Measurements from ENCODE around the gene SRD5A2. TPM values are rescaled to one million over a fixed set of nuclear protein-coding genes. Genes with fewer than 3 reads are reported as not detected.

SRD5A2 gene, protein sequence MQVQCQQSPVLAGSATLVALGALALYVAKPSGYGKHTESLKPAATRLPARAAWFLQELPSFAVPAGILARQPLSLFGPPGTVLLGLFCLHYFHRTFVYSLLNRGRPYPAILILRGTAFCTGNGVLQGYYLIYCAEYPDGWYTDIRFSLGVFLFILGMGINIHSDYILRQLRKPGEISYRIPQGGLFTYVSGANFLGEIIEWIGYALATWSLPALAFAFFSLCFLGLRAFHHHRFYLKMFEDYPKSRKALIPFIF
- total RNA-seq = not detected
- long read RNA-seq = 0 reads

DNA sequence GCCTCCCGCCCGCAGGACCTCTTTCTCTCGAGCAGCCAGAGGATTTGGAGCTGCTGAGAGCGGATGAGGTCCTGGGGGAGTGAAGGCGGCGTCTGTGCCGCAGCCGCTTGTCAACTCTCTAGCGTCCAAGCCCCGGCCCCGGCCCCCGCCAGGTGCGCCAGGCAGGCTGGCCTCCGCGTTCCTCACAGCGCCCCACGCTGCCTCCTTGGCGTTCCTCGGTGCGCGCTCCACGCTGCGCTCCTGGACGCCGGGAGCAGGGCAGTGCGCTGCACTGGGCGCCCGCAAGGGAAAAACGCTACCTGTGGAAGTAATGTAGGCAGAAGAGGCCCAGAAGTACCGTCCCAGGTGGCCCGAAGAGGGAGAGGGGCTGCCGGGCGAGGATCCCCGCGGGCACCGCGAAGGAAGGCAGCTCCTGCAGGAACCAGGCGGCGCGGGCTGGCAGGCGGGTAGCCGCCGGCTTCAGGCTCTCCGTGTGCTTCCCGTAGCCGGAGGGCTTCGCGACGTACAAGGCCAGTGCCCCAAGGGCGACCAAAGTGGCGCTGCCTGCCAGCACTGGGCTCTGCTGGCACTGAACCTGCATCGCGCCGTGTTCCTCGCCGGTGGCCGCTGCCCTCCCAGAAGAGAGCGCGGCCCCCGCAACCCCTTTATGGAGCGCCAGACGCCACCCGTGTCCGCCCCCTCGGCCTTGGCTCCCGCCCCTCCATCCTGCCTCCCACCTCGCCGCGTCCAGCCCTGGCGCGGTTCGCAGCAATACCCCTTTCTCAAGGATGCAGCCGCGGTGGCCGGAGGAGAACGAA lies at the start of gene SRD5A2:
Gene SRD5A2 (minus strand): TSS at position 618 of the 797 bp plus-strand sequence. CDS start 38 bp downstream, at position 580.
- intact Hi-C loops (cut with DNase I) = no loop called here
- ATAC-seq = no peak
- DNase-seq = no peak

DNA sequence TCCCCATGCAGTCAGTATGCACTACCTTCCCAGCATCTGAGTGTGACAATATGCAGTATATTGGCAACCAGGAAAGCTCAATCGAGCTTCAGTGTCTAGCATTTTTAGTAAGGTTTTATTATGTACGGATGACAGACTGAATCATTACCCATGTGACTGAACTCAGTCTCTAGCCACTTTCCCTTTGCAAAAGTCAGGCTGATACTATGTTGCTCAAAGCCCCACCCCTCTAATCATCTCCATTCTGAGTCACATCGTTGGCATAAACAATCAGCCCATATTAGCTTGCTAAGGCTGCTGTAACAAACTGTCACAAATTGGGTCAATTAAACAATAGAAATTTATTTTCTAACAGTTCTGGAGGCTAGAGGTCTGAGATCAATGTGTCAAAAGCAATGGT lies 25.8 kb upstream of the SRD5A2 start:
- intact Hi-C loops (cut with DNase I) = no loop called here
- DNase-seq (no peak), ATAC-seq (no peak)

DNA sequence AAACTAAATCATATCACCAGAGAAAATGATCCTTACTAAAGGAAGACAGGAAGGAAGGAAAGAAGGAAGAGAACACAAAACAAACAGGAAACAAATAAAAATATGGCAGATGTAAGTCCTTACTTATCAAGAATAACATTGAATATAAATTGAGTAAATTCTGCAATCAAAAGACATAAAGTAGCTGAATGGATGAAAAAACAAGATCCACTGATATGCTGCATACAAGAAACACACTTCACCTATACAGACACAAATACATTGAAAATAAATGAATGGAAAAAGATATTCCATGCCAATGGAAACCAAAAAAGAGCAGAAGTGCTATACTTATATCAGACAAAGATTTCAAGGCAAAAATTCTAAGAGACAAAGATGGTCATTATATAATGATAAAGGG lies 18.0 kb upstream of the SRD5A2 start:
- intact Hi-C loops (cut with DNase I) = no loop called here
- ATAC-seq = no peak
- DNase-seq = no peak

DNA sequence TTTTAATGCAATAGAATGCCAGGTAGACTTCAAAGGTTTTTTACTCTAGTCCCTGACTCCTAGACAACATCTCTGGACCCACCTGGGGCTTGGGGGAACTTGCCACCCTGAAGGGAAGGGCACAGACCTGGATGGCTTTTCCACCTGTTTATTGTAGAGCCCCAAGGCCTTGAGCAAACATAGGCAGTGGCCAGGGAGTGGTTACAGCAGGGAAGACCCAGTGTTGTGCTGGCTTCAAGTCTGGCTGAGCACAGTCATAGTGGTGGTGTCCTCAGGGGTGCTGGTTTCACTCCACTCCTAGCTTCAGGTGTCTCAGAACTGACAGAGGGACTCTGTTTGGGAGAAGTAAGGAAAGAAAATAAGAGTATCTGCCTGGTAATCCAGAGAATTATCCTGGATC lies 5.5 kb upstream of the SRD5A2 start:
- intact Hi-C loops (cut with DNase I) = no loop called here
- DNase-seq (no peak), ATAC-seq (no peak)

DNA sequence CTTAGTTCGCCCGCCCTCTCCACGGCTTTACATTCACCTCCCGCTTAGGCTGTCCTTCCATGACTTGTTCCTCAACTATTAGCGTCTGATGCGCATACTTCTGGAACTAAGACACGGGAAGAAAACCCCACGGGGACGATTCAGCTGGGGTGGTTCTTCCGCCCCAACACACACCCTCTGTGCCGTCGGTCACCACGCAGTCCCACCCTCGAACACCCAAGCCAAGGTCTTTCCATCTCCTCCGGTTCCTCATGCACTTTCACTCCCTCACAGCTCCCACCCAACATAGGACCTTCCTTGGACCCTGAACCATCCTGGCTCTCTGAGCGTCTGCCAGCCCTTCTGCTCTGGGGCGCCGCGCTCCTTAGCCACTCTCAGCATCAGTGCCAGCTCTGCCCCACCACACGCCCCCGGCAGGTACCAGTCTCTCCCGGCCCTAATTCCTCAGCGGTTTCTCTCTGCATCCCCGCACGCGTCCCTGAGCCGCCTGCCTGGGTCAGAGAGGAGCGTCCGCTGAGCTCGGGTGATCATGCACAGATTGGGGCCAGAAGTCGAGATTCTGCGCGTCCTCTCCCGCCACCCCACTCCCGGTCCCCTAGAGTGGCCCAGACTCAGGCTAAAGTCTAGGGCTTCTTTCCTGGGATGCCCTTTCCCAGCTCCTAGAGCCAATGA lies 522 bp upstream of the SRD5A2 start:
- no peak for DNase-seq
- intact Hi-C loops (cut with DNase I) = no loop called here

DNA sequence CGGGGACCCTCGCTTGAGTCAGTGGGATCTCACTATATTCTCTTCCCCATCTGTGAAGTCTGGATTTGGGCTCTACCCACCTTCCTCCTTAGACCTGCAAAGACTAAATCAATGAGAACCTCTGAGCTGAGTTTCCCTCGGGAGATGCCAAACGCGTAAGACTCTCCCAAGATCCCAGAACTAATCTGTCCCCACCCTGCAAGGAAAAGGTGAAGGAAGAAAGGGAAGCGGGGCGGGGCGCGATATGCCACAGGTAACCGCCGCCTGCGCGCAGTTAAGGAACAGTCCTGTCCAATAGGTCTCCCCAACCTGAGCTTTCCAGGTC lies 780 bp downstream of the SRD5A2 start:
- intact Hi-C loops (cut with DNase I) = no loop called here
- no peak for DNase-seq
- no peak for ATAC-seq

More for the DNA sequence above, 522 bp upstream of the SRD5A2 start:
- no peak for ATAC-seq

DNA sequence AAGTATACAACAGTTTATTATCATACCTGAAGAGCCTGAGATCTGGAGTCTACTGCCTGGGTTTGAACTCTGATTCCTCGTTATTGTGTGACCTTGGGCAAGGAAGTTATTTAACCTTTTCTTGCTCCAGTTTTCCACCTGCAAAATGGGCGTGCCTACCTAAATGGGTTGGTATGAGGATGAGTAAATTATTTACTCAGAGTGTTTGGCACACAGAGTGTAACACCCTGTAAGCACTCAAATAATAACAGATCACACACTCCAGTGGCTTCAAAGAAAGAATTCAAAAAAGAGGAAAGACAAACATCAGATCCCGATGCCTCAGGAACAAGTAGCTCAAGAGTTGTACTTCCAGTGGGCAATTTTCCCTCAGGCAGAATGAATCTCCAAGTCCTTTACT lies 2.4 kb downstream of the SRD5A2 start:
- intact Hi-C loops (cut with DNase I) = no loop called here
- ATAC-seq (no peak), DNase-seq (no peak)

DNA sequence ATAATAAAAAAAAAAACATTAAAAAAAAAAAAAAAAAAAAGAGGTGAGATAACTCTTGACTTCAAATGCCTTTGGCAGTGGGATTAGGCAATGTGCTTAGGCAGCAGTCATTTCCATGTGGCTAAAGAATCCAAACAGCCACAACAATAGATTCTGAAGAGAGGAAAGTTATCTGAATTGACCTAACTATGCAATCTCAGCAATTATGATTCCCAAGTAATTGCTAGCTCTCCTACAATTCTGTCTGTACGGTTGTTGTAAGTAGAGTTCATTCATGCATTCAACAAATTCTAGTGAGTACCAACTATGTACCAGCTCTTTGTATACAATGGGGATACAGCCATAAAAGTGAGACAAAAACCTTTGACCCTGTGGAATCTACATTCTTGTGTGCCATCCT lies 3.6 kb downstream of the SRD5A2 start:
- intact Hi-C loops (cut with DNase I) = no loop called here
- DNase-seq (no peak), ATAC-seq (no peak)

DNA sequence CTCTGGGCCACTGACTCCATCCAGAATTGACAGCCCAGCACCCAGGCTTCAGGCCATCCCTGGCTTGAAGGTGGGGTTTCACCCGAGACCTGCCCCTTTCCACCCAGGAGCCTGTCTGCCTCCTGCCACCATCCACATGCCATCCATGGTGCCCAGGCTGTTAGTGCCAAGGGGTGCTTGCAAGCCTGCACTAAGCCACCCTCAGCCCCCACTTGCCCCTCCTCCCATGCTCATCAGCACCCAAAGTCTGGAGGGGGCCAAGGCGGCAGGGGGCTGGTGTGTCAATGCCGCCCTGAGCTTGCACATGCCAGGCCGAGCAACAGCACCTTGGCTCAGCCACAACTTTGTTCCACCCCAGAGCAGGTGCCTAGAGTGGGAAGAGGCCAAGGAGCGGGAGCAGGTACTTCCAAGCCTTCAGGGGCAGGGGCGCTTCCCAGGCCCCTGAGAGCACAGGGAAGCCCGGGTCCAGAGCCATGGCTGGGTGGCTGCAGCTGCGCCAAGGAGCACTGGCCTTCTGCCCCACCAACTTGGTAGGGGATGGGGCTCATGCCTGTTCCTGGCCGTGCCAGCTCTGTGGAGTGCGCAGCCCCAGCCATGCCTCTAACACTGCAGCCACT lies 12.0 kb downstream of the SRD5A2 start:
- intact Hi-C loops (cut with DNase I) = no loop called here
- no peak for ATAC-seq
- no peak for DNase-seq

DNA sequence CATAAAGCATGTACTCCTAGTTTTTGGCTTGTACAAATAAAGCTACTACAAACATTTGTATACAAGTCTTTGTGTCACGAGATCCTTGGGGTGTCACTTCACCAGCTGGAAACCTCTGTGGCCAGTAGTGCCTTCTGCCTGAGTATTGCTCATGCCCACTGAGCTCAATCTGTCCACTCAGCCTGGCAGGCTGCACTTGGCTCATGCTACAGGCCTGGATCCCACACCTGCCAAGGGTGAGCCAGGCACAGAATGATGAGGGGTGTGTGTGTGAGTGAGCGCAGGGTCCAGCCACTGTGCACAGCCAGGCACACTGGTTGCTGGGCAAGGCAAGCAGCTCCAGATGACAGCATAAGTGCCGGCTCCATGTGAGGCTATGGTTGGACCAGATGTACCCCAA lies 13.1 kb downstream of the SRD5A2 start:
- intact Hi-C loops (cut with DNase I) = no loop called here
- DNase-seq = no peak
- no peak for ATAC-seq

DNA sequence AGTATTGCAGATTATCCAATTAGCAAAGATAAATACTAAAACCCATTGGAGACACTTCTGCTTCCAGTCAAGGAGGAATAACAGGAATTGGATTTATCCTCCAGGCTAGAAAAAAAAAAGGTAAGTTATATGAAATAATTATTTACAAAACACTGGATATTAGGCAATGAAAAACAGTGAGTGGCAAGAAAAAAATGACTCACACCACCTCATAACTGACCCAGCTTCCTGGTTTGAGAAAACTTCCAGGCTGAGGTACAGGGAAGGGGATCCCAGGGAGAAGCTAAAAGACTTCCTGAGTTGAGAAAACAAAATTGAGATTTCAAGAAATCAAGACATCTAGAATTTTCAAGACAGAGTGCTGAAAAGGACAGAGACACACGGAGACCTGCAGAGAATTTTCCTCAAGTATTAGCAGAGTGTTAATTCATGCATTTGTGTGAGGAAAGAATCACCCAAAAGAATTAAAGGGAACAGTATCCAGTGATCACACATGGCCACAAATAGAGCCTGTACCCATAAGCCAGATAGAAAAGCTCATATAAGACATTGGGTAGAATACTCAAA lies 17.4 kb downstream of the SRD5A2 start:
- no peak for ATAC-seq

DNA sequence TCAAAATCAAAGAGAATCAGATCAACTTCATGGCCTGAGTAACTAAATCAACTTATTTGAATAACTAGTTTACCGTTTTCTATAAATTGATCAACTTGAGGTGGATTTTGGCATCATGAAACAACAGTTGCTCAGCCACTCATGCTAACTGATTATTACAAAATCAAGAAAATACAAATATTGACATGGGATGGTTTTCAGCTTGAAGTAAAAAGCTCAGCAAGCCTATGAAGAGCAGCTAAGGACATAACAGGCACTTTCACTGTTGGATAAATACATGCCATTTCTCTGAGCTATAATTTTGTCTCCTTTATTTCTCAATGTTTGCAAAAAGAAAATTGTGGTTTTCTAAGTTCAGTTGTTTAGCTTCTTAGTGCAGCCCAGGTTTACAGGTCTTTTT lies 18.9 kb downstream of the SRD5A2 start:
- intact Hi-C loops (cut with DNase I) = no loop called here
- DNase-seq (no peak), ATAC-seq (no peak)

More for the DNA sequence above, 17.4 kb downstream of the SRD5A2 start:
- intact Hi-C loops (cut with DNase I) = no loop called here
- DNase-seq = no peak

DNA sequence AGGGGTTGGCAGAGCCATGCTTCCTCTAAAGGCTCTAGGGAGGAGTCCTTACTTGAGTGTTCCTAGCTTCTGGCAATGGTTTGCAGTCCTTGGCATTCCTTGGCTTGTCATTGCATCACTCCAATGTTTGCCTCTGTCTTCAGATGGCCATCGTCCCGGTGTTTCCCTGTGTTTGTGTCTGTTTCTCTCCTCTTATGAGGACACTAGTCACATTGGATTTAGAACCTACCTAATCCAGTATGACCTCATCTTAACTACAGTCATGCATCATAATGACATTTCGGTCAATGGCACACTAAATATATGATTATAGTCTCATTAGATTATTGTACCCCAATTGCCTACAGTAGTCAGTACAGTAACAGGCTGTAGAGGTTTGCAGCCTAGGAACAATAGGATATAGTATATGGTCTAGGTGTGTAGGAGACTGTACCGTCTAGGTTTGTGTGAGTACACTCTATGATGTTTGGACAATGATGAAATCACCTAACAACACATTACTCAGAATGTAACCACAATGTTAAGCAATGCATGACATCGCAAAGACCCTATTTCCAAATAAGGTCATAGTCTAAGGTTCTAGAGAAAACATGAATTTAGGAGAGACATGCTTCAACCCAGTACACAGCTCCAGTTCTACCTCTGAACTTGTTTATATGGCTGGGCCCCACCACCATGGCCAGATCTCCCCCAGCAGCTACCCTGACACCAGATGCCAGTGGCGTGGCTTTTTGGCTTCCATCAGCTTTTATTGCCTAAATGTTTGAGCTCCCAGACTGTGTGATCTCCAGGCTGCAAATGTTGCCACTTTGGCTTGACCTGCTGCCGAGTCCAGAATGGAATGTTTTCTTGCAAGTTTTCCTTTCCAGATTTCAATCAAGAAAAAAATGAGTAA lies 22.1 kb downstream of the SRD5A2 start:
- intact Hi-C loops (cut with DNase I) = no loop called here
- ATAC-seq = peak in 1 of 2 donors; percentile 86

DNA sequence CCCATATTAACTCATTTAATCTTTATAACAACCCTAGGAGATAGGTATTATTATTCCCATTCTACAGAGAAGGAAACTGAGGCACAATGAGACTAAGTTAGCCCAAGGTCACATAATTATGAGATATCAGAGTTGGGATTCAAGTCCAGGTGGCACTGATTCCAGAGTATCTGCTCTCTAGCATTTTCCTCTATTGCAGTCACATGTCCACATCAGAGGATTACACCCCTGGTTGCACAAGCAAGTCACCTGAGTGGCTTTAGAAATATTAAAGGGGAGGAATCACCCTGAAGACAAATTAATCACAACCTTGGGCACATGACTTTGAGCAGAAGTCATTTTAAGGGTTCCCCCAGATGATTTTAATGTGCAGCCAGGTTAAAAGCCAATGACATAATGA lies 23.8 kb downstream of the SRD5A2 start:
- DNase-seq = no peak
- no peak for ATAC-seq
- intact Hi-C loops (cut with DNase I) = no loop called here

More for the DNA sequence above, 22.1 kb downstream of the SRD5A2 start:
- no peak for DNase-seq

DNA sequence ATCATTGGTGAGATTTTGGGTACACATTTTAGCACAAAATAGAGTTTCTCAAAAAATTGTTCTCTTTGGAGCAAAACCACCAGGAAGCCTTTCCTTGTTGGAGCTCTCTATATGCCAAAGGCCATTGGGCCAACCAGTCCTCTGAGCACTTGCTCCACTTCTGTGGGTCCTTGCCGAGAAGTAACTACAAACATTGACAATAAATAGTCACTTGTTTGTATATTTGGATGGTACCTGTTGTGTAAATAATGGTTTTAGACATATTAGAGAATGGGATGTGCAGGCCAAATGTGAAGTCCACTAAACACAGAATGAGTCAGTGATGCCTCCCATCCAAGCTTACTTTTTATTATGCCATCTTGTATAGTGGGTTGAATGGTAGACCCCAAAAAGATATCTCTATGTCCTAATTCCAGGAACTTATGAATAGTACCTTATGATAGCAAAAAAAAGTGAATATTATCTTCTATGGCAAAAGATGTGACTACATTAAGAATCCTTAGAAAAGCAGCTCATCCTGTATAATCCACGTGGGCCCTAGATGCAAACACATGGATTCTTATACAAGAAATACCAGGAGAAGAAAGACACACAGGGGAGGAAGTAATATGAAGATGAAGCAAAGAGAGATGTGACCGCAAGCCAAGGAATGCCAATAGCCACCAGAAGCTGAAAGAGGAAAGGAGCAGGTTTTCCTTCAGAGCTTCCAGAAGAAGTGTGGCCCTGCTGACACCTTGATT lies 24.6 kb downstream of the SRD5A2 start:
- intact Hi-C loops (cut with DNase I) = no loop called here
- ATAC-seq = no peak

DNA sequence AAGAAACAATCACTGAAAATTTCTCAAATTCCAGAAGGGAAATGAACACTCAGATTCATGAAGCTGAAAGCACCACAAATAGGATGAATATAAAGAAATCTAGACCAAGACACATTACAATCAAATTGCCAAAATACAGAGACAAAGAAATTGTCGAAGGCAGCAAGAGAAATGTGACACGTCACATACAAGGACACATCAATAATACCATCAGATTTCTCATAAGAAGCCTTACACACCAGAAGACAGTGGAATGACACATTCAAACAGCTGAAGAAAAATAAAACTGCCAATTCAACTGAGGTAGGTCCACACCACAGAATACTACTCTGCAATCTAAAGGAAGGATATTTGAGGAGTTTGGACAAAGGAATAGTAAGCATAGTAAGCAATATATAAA lies 27.4 kb downstream of the SRD5A2 start:
- intact Hi-C loops (cut with DNase I) = no loop called here
- DNase-seq (no peak), ATAC-seq (no peak)

More for the DNA sequence above, 24.6 kb downstream of the SRD5A2 start:
- no peak for DNase-seq

DNA sequence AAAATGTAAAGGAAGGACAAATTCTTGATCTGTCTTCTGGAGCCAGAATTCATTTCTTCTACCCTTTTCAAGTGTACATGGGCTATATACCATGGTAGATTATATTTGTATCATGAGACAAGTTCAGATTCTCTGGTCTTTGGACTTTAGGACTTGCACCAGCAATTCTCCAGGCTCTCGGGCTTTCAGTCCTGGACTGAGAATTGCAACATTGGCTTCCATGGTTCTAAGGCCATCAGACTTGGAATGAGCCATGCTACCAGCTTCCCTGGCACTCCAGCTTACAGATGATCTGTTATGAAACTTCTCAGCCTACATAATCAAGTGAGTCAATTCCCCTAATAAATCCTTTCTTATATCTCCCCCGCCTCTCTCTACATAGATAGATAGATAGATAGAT lies 33.3 kb downstream of the SRD5A2 start:
- ATAC-seq (no peak), DNase-seq (no peak)
- intact Hi-C loops (cut with DNase I) = no loop called here

DNA sequence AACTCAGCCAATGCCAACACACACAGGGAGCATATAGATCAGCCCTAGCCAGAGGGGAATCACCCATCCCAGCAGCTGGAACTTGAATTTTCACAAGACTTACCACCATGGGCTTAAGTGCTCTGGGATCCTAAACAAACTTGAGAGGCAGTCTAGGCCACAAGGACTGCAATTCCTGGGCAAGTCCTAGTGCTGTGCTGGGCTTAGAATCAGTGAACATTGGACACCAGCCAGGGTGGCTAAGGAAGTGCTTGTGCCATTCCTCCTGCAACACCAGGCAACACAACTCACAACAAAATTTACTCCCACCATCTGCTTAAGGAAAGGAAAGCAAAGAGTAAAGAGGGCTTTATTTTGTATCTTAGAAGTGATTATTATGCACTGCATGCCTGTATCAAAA lies 38.9 kb downstream of the SRD5A2 start:
- ATAC-seq = no peak
- DNase-seq = no peak
- intact Hi-C loops (cut with DNase I) = no loop called here
